Mesenchymal stem cell (in vitro differentiated cells and primary cell): ENCODE results near the gene COL1A1.

ENCODE experiments used
- DNase-seq: peaks from one replicate; pipeline ENCODE4 v3.0.0-alpha.2; 2013
- H2AFZ ChIP-seq: one replicate; pipeline ENCODE4 v1.6.1; 2013; ENCODE audit warnings: low read depth, mild to moderate bottlenecking, control low read depth, inconsistent platforms, low read length, moderate library complexity
- H2AK5ac ChIP-seq: 2 replicates; pipeline ENCODE4 v1.6.1; 2013; ENCODE audit warnings: low read length, moderate library complexity, mild to moderate bottlenecking, inconsistent platforms; ENCODE audit not compliant: severe bottlenecking
- H2BK120ac ChIP-seq: one replicate; pipeline ENCODE4 v1.6.1; 2013; ENCODE audit warnings: low read depth, mild to moderate bottlenecking, inconsistent platforms, low read length, moderate library complexity
- H2BK12ac ChIP-seq, 2 experiments: one replicate each; pipeline ENCODE4 v1.6.1; 2013; ENCODE audit warnings: inconsistent platforms in 2 of 2, low read length in 2 of 2, mild to moderate bottlenecking in 2 of 2, moderate library complexity in 2 of 2, control low read depth in 1 of 2
- H2BK15ac ChIP-seq: one replicate; pipeline ENCODE4 v1.6.1; 2013; ENCODE audit warnings: mild to moderate bottlenecking, low read depth, inconsistent platforms; ENCODE audit not compliant: poor library complexity, severe bottlenecking
- H2BK5ac ChIP-seq: 2 replicates; pipeline ENCODE4 v1.6.1; 2013; ENCODE audit warnings: low read depth, mild to moderate bottlenecking, low read length, control low read depth, inconsistent platforms; ENCODE audit not compliant: poor library complexity, severe bottlenecking
- H3K14ac ChIP-seq, 2 experiments: one replicate each; pipeline ENCODE4 v1.6.1; 2013; ENCODE audit warnings: inconsistent platforms in 2 of 2, low read length in 2 of 2, control low read depth in 1 of 2, mild to moderate bottlenecking in 1 of 2, moderate library complexity in 1 of 2
- H3K18ac ChIP-seq, 2 experiments: one replicate each; pipeline ENCODE4 v1.6.1; 2013; ENCODE audit warnings: inconsistent platforms in 2 of 2, low read length in 2 of 2, control low read depth in 1 of 2, low read depth in 1 of 2, mild to moderate bottlenecking in 1 of 2
- H3K23ac ChIP-seq, 2 experiments: one replicate each; pipeline ENCODE4 v1.6.1; 2013; ENCODE audit warnings: inconsistent platforms in 2 of 2, low read length in 2 of 2, mild to moderate bottlenecking in 2 of 2, moderate library complexity in 2 of 2, control low read depth in 1 of 2
- H3K27ac ChIP-seq: 2 replicates; pipeline ENCODE4 v1.5.1; 2013; ENCODE audit warnings: mild to moderate bottlenecking, moderate library complexity, low read length, control low read depth, inconsistent platforms; ENCODE audit not compliant: poor library complexity, severe bottlenecking
- H3K27me3 ChIP-seq, 2 experiments: 2 replicates each; pipeline versions ENCODE4 v1.6.1 to v1.7.0; 2013; ENCODE audit warnings: low read length in 2 of 2, mild to moderate bottlenecking in 2 of 2, moderate library complexity in 2 of 2, control low read depth in 1 of 2, inconsistent platforms in 1 of 2; ENCODE audit not compliant: control insufficient read depth in 1 of 2, insufficient read depth in 1 of 2
- H3K36me3 ChIP-seq, 2 experiments: 2 replicates each; pipeline versions ENCODE4 v1.6.1 to v1.7.0; 2013; ENCODE audit warnings: low read length in 2 of 2, control low read depth in 1 of 2, inconsistent platforms in 1 of 2, low read depth in 1 of 2, mild to moderate bottlenecking in 1 of 2; ENCODE audit not compliant: insufficient read depth in 2 of 2, control insufficient read depth in 1 of 2
- H3K4ac ChIP-seq, 2 experiments: one replicate each; pipeline ENCODE4 v1.6.1; 2013; ENCODE audit warnings: inconsistent platforms in 2 of 2, low read length in 2 of 2, mild to moderate bottlenecking in 2 of 2, moderate library complexity in 2 of 2, control low read depth in 1 of 2, low read depth in 1 of 2
- H3K4me1 ChIP-seq: 2 replicates; pipeline ENCODE4 v1.6.1; 2013; ENCODE audit warnings: low read depth, low read length, control low read depth; ENCODE audit not compliant: control insufficient read depth, insufficient read depth
- H3K4me2 ChIP-seq: 2 replicates; pipeline ENCODE4 v1.6.1; 2013; ENCODE audit warnings: low read length, mild to moderate bottlenecking, inconsistent platforms; ENCODE audit not compliant: poor library complexity, severe bottlenecking
- H3K4me3 ChIP-seq, 2 experiments: 2 replicates each; pipeline versions ENCODE4 v1.5.1 to v1.7.0; 2013; ENCODE audit warnings: low read length in 2 of 2, mild to moderate bottlenecking in 2 of 2, control low read depth in 1 of 2, low read depth in 1 of 2; ENCODE audit not compliant: insufficient read depth in 1 of 2
- H3K79me1 ChIP-seq: replicated peaks from 2 replicates; pipeline ENCODE4 v1.6.1; 2013; ENCODE audit warnings: mild to moderate bottlenecking, control low read depth, low read length, inconsistent platforms; ENCODE audit not compliant: poor library complexity, severe bottlenecking
- H3K9ac ChIP-seq: 2 replicates; pipeline ENCODE4 v1.7.0; 2013; ENCODE audit warnings: mild to moderate bottlenecking, low read length, moderate library complexity
- H3K9me3 ChIP-seq: 2 replicates; pipeline ENCODE4 v1.7.0; 2013; ENCODE audit warnings: mild to moderate bottlenecking, low read length; ENCODE audit not compliant: control insufficient read depth
- H4K8ac ChIP-seq: one replicate; pipeline ENCODE4 v1.6.1; 2013; ENCODE audit warnings: inconsistent platforms, mild to moderate bottlenecking, low read length, moderate library complexity
- H4K91ac ChIP-seq: one replicate; pipeline ENCODE4 v1.6.1; 2013; ENCODE audit warnings: mild to moderate bottlenecking, low read length, inconsistent platforms
- WGBS: methylation state at CpG from one replicate; pipeline ENCODE4 v1.1.7; 2013; ENCODE audit warnings: mixed read lengths; 5-methylcytosine and 5-hydroxymethylcytosine counted together

The COL1A1 gene

GRCh38 chr17:50218771-50219315, 17.4 kb upstream of the COL1A1 start:
- Histone ChIP-seq H3K18ac (peak overlapping the region in 1 of 2 experiments; percentile 83), H3K4me1 (peaks cover 24% of the 10 kb centered on the region), H2BK5ac (peak overlapping the region; percentile 68), H4K8ac (peak overlapping the region; percentile 68), H2BK15ac (no peak overlapping the region), H2AK5ac (no peak overlapping the region), H2AFZ (no peak overlapping the region), H2BK12ac (peak overlapping the region in 1 of 2 experiments; percentile 45), H3K23ac (no peak overlapping the region), H4K91ac (peak overlapping the region; percentile 62), H2BK120ac (peak overlapping the region; percentile 24), H3K27me3 (no peaks in the 10 kb centered on the region), H3K4ac (no peak overlapping the region), H3K4me3 (peak overlapping the region in 1 of 2 experiments; percentile 54), H3K36me3 (peaks cover 0 to 2% of the 10 kb centered on the region in 2 experiments), H3K14ac (no peak overlapping the region), H3K9ac (peak overlapping the region; percentile 87), H3K79me1 (peaks cover 2% of the 10 kb centered on the region), H3K27ac (peak overlapping the region; percentile 99), H3K9me3 (no peaks in the 10 kb centered on the region), H3K4me2 (peak overlapping the region; percentile 43)
- DNase-seq = peak; percentile 94
- WGBS = no CpG with 5 or more reads among the region's 1 CpG

DNA sequence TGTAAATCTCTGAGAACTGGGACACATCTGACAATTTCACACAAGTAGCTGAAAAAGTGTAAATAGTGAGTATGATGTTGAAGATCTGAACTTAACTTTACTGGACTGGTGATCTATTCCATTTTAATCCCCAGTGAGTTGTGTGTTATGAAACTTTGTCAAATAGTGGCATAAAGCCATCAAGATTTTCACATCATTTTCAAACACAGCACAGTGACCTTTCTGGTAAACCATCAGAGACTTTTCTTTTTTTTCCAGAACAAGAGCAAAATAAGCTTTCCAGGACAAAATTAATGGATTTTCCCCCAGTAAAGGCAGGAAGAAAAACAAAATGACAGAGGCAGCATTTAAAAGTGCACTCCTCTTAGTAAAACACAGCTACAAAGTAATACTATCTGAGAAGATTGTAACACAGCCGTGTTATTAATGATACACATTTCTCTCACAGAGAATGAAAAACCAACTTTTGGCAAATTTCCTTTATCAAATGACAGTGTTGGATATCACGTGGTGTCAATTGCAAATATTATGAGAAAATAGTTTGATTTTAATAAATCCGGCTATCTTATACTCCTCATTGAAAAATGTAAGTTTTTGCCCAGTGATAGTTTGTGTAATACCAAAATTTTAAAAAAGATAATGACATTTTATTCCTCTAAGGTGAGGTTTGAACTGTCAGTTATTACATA, 16.8 kb upstream of the COL1A1 start:
- WGBS = 75% methylated on average over 2 of the region's 3 CpGs
- Histone ChIP-seq H3K14ac (no peak overlapping the region), H3K4me3 (peak overlapping the region in 1 of 2 experiments; percentile 54), H4K8ac (no peak overlapping the region), H3K4me1 (peaks cover 28% of the 10 kb centered on the region), H2BK15ac (no peak overlapping the region), H3K18ac (no peak overlapping the region), H3K27ac (peak overlapping the region; percentile 99), H3K4me2 (no peak overlapping the region), H2BK5ac (no peak overlapping the region), H2AFZ (no peak overlapping the region), H2BK12ac (no peak overlapping the region), H3K79me1 (peaks cover 2% of the 10 kb centered on the region), H3K23ac (no peak overlapping the region), H4K91ac (no peak overlapping the region), H2BK120ac (no peak overlapping the region), H3K9me3 (no peaks in the 10 kb centered on the region), H3K4ac (no peak overlapping the region), H3K9ac (peak overlapping the region; percentile 87), H2AK5ac (no peak overlapping the region), H3K36me3 (peaks cover 0 to 2% of the 10 kb centered on the region in 2 experiments), H3K27me3 (no peaks in the 10 kb centered on the region)
- DNase-seq = peak; percentile 52

DNA sequence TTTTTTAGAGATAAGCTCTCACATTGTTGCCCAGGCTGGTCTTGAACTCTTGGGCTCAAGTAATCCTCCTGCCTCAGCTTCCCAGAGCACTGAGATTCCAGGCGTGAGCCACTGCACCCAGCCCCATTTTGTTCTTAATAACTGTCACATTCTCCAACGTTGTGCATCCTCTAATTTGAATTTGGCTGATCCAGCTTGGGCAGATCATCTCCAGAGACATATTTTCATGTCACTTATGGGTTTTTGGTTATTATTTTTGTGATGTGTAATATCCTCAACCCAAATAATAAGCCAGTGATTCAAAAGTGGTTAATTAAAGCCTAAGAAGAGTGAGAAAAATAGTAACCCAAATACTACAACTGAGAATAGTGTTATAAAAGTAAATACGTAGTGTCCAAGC, 16.2 kb upstream of the COL1A1 start:
- Histone ChIP-seq H3K18ac (peak overlapping the region in 1 of 2 experiments; percentile 47), H3K9me3 (no peaks in the 10 kb centered on the region), H2BK120ac (peak overlapping the region; percentile 1), H2BK15ac (peak overlapping the region; percentile 54), H3K23ac (no peak overlapping the region), H3K4me3 (peak overlapping the region in 1 of 2 experiments; percentile 54), H2BK12ac (peak overlapping the region in 1 of 2 experiments; percentile 45), H3K36me3 (peaks cover 0 to 2% of the 10 kb centered on the region in 2 experiments), H4K91ac (no peak overlapping the region), H3K79me1 (peaks cover 4% of the 10 kb centered on the region), H3K9ac (peak overlapping the region; percentile 87), H3K27me3 (no peaks in the 10 kb centered on the region), H3K27ac (peak overlapping the region; percentile 99), H3K4ac (no peak overlapping the region), H2AK5ac (peak overlapping the region; percentile 47), H2AFZ (no peak overlapping the region), H3K4me1 (peaks cover 30% of the 10 kb centered on the region), H3K14ac (no peak overlapping the region), H4K8ac (no peak overlapping the region), H2BK5ac (peak overlapping the region; percentile 61), H3K4me2 (no peak overlapping the region)
- 93% methylated on average over 1 of the region's 3 CpGs for WGBS
- DNase-seq = peak; percentile 5

- peak; percentile 45 for DNase-seq
- Histone ChIP-seq H3K18ac (peak overlapping the region; percentile 17 to 75), H3K27me3 (no peaks in the 10 kb centered on the region), H3K23ac (no peak overlapping the region), H3K14ac (no peak overlapping the region), H4K91ac (peak overlapping the region; percentile 2), H2BK5ac (no peak overlapping the region), H3K36me3 (no peaks in the 10 kb centered on the region), H2AFZ (no peak overlapping the region), H2BK15ac (no peak overlapping the region), H3K9ac (peak overlapping the region; percentile 16), H3K4me3 (no peak overlapping the region), H3K27ac (no peak overlapping the region), H3K79me1 (peaks cover 2% of the 10 kb centered on the region), H4K8ac (no peak overlapping the region), H2BK12ac (peak overlapping the region; percentile 33 to 93), H2AK5ac (peak overlapping the region; percentile 70), H3K9me3 (no peaks in the 10 kb centered on the region), H3K4me1 (peaks cover 33% of the 10 kb centered on the region), H3K4ac (peak overlapping the region in 1 of 2 experiments; percentile 60), H2BK120ac (no peak overlapping the region), H3K4me2 (no peak overlapping the region)
- 80% methylated on average over 7 of the region's 8 CpGs for WGBS
These were observed 13.7 kb upstream of the COL1A1 start for GRCh38 chr17:50214976-50215760.
